Breast epithelium (tissue), 4 donors: ENCODE results near the gene TAS1R3. TPM values are rescaled to one million over a fixed set of nuclear protein-coding genes. Genes with fewer than 3 reads are reported as not detected.

Experiments
- DNase-seq, 2 donors: peaks; one replicate each; pipeline ENCODE4 v3.0.0-alpha.2; 2019; ENCODE audit warnings: low spot score in 2 of 2
- H3K27ac ChIP-seq, 2 donors: fragments of 200-600 bp; sonication (generic) in 1 of 2; one replicate each; pipeline ENCODE4 v1.5.1; 2016 to 2019; ENCODE audit warnings: mild to moderate bottlenecking in 1 of 2
- H3K27me3 ChIP-seq, 2 donors: fragments of 200-600 bp; sonication (generic) in 1 of 2; one replicate each; pipeline versions ENCODE4 v1.5.1 to v1.6.0; 2017 to 2019; ENCODE audit warnings: control low read depth in 1 of 2, mild to moderate bottlenecking in 1 of 2
- H3K36me3 ChIP-seq: fragments of 200-600 bp; one replicate; pipeline ENCODE4 v1.5.1; 2019
- H3K4me1 ChIP-seq, 2 donors: fragments of 200-600 bp; sonication (generic); one replicate each; pipeline ENCODE4 v1.5.1; 2016 to 2019; ENCODE audit warnings: control low read depth in 1 of 2
- H3K4me3 ChIP-seq, 3 donors: fragments of 200-600 bp; sonication (generic); 1 replicate in 2 of 3; 2 replicates in 1 of 3; pipeline ENCODE4 v1.5.1; 2016 to 2019; ENCODE audit warnings: mild to moderate bottlenecking in 3 of 3, moderate library complexity in 2 of 3
- H3K9me3 ChIP-seq, 2 donors: fragments of 200-600 bp; sonication (generic) in 1 of 2; one replicate each; pipeline ENCODE4 v1.5.1; 2016 to 2019; ENCODE audit warnings: control low read depth in 1 of 2
- CTCF ChIP-seq, 3 donors: fragments of 450-650 bp; IDR thresholded peaks; one replicate each; pipeline ENCODE4 v1.5.1; 2016 to 2017; ENCODE audit warnings: antibody characterized with exemption in 3 of 3, mild to moderate bottlenecking in 3 of 3, moderate library complexity in 3 of 3
- POLR2A ChIP-seq: fragments of 450-650 bp; IDR thresholded peaks from one replicate; pipeline ENCODE4 v1.6.1; 2016; ENCODE audit warnings: antibody characterized with exemption, mild to moderate bottlenecking, moderate library complexity
- POLR2AphosphoS5 ChIP-seq, 3 donors: sonication (generic); formaldehyde crosslinking; IDR thresholded peaks; one replicate each; pipeline ENCODE4 v1.6.1; 2017; ENCODE audit warnings: antibody characterized with exemption in 3 of 3
- intact Hi-C: fragments of 100-400 bp; cut with DNase I; formaldehyde crosslinking; loops from one replicate; pipeline ENCODE4 v1.15.1; 2023; ENCODE audit warnings: low total_unique reads
- total RNA-seq, 3 donors: library from RNA; depleted of rRNA; stranded (reverse); fragments of >200 nt; gene quantifications; one replicate each; pipeline ENCODE4 v1.1.0, GENCODE V29; 2016

TAS1R3 gene
- total RNA-seq, 3 donors from 2014 or later: 0.16 to 0.33 TPM; not detected in 1

DNA sequence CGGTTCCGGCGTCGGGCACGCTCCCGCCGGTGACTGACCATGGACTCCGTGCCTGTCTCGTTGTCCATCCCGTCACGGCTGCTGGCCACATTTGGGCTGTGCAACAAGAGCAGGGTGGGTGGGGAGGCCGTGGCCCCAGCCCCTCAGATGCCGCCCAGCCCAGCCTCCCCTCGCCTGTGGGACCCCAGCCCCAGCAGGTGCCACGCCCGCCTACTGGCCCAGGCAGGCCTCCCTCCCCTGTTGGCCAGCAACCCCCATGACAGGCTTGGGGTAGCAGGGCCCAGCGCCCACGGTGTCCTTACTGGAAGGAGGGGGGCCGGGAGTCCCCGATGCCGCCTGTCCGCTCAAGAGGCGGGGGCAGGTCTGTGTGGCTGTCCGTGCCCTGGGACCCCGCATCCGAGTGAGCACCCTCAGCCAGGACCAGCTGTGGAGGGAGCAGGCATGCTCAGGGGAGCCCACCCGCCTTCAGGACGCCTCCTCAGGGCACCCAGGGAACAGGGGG lies 11.0 kb downstream of the TAS1R3 start:
- no peaks in the 10 kb centered on the region for H3K9me3 ChIP-seq
- TF ChIP-seq CTCF (IDR thresholded peaks at IDR 0.05) (no peak), POLR2AphosphoS5 (IDR thresholded peaks at IDR 0.05) (no peak), POLR2A (no peak)
- intact Hi-C loops: no loop called here
- H3K36me3 ChIP-seq: no peaks in the 10 kb centered on the region
- no peaks in the 10 kb centered on the region for H3K27me3 ChIP-seq
- H3K27ac ChIP-seq: no peak overlapping the region
- H3K4me1 ChIP-seq: peaks cover under 1 to 23% of the 10 kb centered on the region in 2 donors
- no peak overlapping the region for H3K4me3 ChIP-seq
- DNase-seq: no peak

DNA sequence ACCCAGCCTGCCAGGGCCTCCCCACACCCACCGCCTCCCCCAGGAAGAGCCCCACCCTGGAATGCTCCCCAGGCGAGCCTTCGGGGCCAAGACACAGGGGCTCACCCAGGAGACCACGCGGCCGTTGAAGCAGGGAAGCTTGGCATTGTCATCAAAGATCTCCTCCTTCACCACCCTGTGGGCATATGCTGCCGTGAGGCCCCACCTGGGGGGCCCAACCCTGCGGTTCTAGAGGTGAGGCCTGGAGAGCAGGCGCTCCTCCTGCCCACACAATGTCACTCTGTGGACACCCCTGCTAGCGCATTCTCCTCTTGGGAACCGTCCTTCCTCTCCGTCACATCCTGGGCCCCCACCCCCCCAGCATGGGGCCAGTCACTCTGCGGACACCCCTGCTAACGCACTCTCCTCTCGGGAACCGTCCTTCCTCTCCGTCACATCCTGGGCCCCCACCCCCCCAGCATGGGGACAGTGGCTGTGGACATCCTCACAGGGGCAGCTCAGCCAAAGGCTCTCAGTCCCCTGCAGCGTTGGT lies 11.6 kb downstream of the TAS1R3 start:
- Histone ChIP-seq H3K36me3 (no peaks in the 10 kb centered on the region), H3K4me1 (peaks cover 6 to 26% of the 10 kb centered on the region in 2 donors), H3K9me3 (no peaks in the 10 kb centered on the region), H3K4me3 (no peak overlapping the region), H3K27ac (no peak overlapping the region), H3K27me3 (no peaks in the 10 kb centered on the region)
- no peak for DNase-seq
- no peak for TF ChIP-seq POLR2AphosphoS5 (IDR thresholded peaks at IDR 0.05)
- TF ChIP-seq CTCF (IDR thresholded peaks at IDR 0.05): no peak
- TF ChIP-seq POLR2A: no peak
- intact Hi-C loops: no loop called here

DNA sequence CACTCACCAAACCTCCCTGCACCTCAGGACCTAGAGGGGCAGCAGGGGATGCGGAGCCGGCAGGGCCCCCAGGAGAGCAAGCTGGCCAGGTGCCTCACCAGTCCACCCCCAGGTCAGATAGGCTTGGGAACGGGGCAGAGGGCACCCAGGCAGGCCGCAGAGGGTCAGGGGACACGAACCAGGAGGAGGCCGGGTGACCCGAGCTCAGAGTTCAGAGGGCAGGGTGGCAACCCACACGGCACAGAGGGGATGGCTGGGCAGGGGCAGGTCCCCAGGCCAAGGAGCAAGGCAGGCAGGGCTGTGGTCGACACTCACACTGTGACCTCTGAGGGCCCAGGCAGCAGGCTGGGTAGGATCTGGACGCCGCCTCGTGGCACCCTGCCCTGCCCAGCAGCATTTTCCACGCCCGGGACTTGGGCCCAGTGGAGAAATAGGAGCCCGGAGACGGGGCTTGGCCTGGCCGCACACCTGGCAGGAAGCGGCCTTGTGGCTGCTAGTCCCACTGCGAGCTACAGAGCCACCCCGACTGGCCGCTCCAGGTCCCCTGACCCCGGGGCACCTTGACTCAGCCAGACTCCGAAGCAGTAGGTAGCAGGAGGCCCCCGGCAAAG lies 12.8 kb downstream of the TAS1R3 start:
- no peak for TF ChIP-seq CTCF (IDR thresholded peaks at IDR 0.05)
- no peak for TF ChIP-seq POLR2A
- no peak for TF ChIP-seq POLR2AphosphoS5 (IDR thresholded peaks at IDR 0.05)
- peak overlapping the region; percentile 66 to 68 for H3K27ac ChIP-seq
- no peak for DNase-seq
- no peaks in the 10 kb centered on the region for H3K9me3 ChIP-seq
- H3K4me1 ChIP-seq: peaks cover 9 to 26% of the 10 kb centered on the region in 2 donors
- no peaks in the 10 kb centered on the region for H3K27me3 ChIP-seq
- intact Hi-C loops: no loop called here
- no peaks in the 10 kb centered on the region for H3K36me3 ChIP-seq
- no peak overlapping the region for H3K4me3 ChIP-seq

GRCh38 chr1:1344655-1345361 lies 13.7 kb downstream of the TAS1R3 start:
- H3K36me3 ChIP-seq: no peaks in the 10 kb centered on the region
- TF ChIP-seq POLR2AphosphoS5 (IDR thresholded peaks at IDR 0.05): no peak
- peak in 2 of 3 donors; percentile 26 to 39 for TF ChIP-seq CTCF (IDR thresholded peaks at IDR 0.05)
- TF ChIP-seq POLR2A: no peak
- H3K27me3 ChIP-seq: no peaks in the 10 kb centered on the region
- DNase-seq: no peak
- H3K9me3 ChIP-seq: no peaks in the 10 kb centered on the region
- intact Hi-C loops: no loop called here
- no peak overlapping the region for H3K4me3 ChIP-seq
- H3K27ac ChIP-seq: peak overlapping the region; percentile 66 to 68
- peaks cover 9 to 26% of the 10 kb centered on the region in 2 donors for H3K4me1 ChIP-seq

GRCh38 chr1:1345384-1345783 lies 14.3 kb downstream of the TAS1R3 start:
- no peak for TF ChIP-seq POLR2AphosphoS5 (IDR thresholded peaks at IDR 0.05)
- TF ChIP-seq POLR2A: no peak
- TF ChIP-seq CTCF (IDR thresholded peaks at IDR 0.05): no peak
- Histone ChIP-seq H3K9me3 (no peaks in the 10 kb centered on the region), H3K36me3 (no peaks in the 10 kb centered on the region), H3K4me3 (no peak overlapping the region), H3K27ac (peak overlapping the region in 1 of 2 donors; percentile 33), H3K4me1 (peaks cover 9 to 26% of the 10 kb centered on the region in 2 donors), H3K27me3 (no peaks in the 10 kb centered on the region)
- DNase-seq: no peak
- intact Hi-C loops: no loop called here
